GM04503 (cell line): ENCODE results near the gene PRTFDC1.

ENCODE experiments used
- DNase-seq: peaks from one replicate; pipeline ENCODE4 v3.0.0-alpha.2; 2012; ENCODE audit warnings: low read depth

Gene PRTFDC1

GRCh38 chr10:24872049-24872789, 80.2 kb downstream of the PRTFDC1 start:
- no peak for DNase-seq

- DNase-seq, result no peak
Observed at GRCh38 chr10:24871011-24871935, 81.1 kb downstream of the PRTFDC1 start.

- DNase-seq, result no peak
Observed at GRCh38 chr10:24869354-24870015, 82.9 kb downstream of the PRTFDC1 start.

- DNase-seq, result peak; percentile 31
Observed at GRCh38 chr10:24866604-24867583, 85.5 kb downstream of the PRTFDC1 start.

- no peak for DNase-seq
Observed at GRCh38 chr10:24865783-24866182, 86.6 kb downstream of the PRTFDC1 start.

- no peak for DNase-seq
Observed at GRCh38 chr10:24862589-24862988, 89.8 kb downstream of the PRTFDC1 start.

GRCh38 chr10:24858288-24859270, 93.8 kb downstream of the PRTFDC1 start:
- no peak for DNase-seq

GRCh38 chr10:24857031-24857725, 95.2 kb downstream of the PRTFDC1 start:
- no peak for DNase-seq

- no peak for DNase-seq
Observed at GRCh38 chr10:24854256-24854655, 98.2 kb downstream of the PRTFDC1 start.

GRCh38 chr10:24853661-24854060, 98.7 kb downstream of the PRTFDC1 start:
- no peak for DNase-seq

GRCh38 chr10:24851629-24852028, 100.8 kb downstream of the PRTFDC1 start:
- DNase-seq, result no peak

- no peak for DNase-seq
Observed at GRCh38 chr10:24850727-24851296, 101.6 kb downstream of the PRTFDC1 start.

GRCh38 chr10:24849501-24850299, 102.7 kb downstream of the PRTFDC1 start:
- no peak for DNase-seq

GRCh38 chr10:24849051-24849450, 103.4 kb downstream of the PRTFDC1 start:
- DNase-seq, result no peak

- no peak for DNase-seq
Observed at GRCh38 chr10:24848195-24848594, 104.2 kb downstream of the PRTFDC1 start.

- no peak for DNase-seq
Observed at GRCh38 chr10:24847112-24848070, 105.0 kb downstream of the PRTFDC1 start.

- DNase-seq, result no peak
Observed at GRCh38 chr10:24844742-24845141, 107.7 kb downstream of the PRTFDC1 start.
